SK-N-SH treated with all-trans-retinoic acid at 6 μM for 48 hours (cell line): ENCODE measurements around the gene EGLN2.

Experiments
- ATAC-seq: fragments of 200-7000 bp; cut with Tn5 transposase; 3 replicates; pipeline ENCODE4 v1.9.1; 2020; ENCODE audit warnings: mild to moderate bottlenecking, moderate library complexity
- ARNTL ChIP-seq: fragments of 450-650 bp; formaldehyde crosslinking; IDR thresholded peaks from 2 replicates; pipeline ENCODE4 v1.5.0; 2020; ENCODE audit warnings: low read depth, mild to moderate bottlenecking, moderate library complexity, borderline replicate concordance
- CREB5 ChIP-seq: fragments of 250-450 bp; sonication (Bioruptor Pico); IDR thresholded peaks from 2 replicates; pipeline ENCODE4 v1.5.1; 2020; ENCODE audit warnings: low read depth, mild to moderate bottlenecking, moderate library complexity
- CSDC2 ChIP-seq: fragments of 250-450 bp; sonication (Bioruptor Pico); IDR thresholded peaks from 2 replicates; pipeline ENCODE4 v1.5.0; 2020; ENCODE audit warnings: mild to moderate bottlenecking, moderate library complexity
- CSRNP3 ChIP-seq: fragments of 250-450 bp; sonication (Bioruptor Pico); IDR thresholded peaks from 2 replicates; pipeline ENCODE4 v1.5.1; 2021; ENCODE audit warnings: mild to moderate bottlenecking, moderate library complexity
- ESRRG ChIP-seq: fragments of 250-450 bp; sonication (Bioruptor Pico); IDR thresholded peaks from 2 replicates; pipeline ENCODE4 v1.6.1; 2021; ENCODE audit warnings: mild to moderate bottlenecking
- GLIS3 ChIP-seq: fragments of 250-450 bp; sonication (Bioruptor Pico); IDR thresholded peaks from 2 replicates; pipeline ENCODE4 v1.5.0; 2020; ENCODE audit warnings: mild to moderate bottlenecking, moderate library complexity
- ISL1 ChIP-seq: fragments of 250-450 bp; sonication (Bioruptor Pico); IDR thresholded peaks from 2 replicates; pipeline ENCODE4 v2.1.2; 2022; ENCODE audit warnings: mild to moderate bottlenecking, moderate library complexity
- OSR1 ChIP-seq: fragments of 250-450 bp; sonication (Bioruptor Pico); IDR thresholded peaks from 2 replicates; pipeline ENCODE4 v1.8.0; 2022; ENCODE audit warnings: moderate library complexity, mild to moderate bottlenecking, inconsistent platforms
- PATZ1 ChIP-seq: fragments of 250-450 bp; sonication (Bioruptor Pico); IDR thresholded peaks from 2 replicates; pipeline ENCODE4 v1.8.0; 2020; ENCODE audit warnings: mild to moderate bottlenecking, moderate library complexity, borderline replicate concordance
- POU6F1 ChIP-seq: fragments of 250-450 bp; sonication (Bioruptor Pico); IDR thresholded peaks from 2 replicates; pipeline ENCODE4 v1.8.0; 2021; ENCODE audit warnings: low read depth, mild to moderate bottlenecking, moderate library complexity, borderline replicate concordance
- PPARA ChIP-seq: fragments of 250-450 bp; sonication (Bioruptor Pico); IDR thresholded peaks from 2 replicates; pipeline ENCODE4 v1.5.0; 2020; ENCODE audit warnings: mild to moderate bottlenecking, borderline replicate concordance
- RARB ChIP-seq: fragments of 250-450 bp; sonication (Bioruptor Pico); IDR thresholded peaks from 2 replicates; pipeline ENCODE4 v1.8.0; 2021; ENCODE audit warnings: mild to moderate bottlenecking, moderate library complexity
- SNAI2 ChIP-seq: fragments of 250-450 bp; sonication (Bioruptor Pico); IDR thresholded peaks from 2 replicates; pipeline ENCODE4 v1.5.0; 2020; ENCODE audit warnings: mild to moderate bottlenecking, moderate library complexity
- TCF4 ChIP-seq: fragments of 250-450 bp; sonication (Bioruptor Pico); IDR thresholded peaks from 2 replicates; pipeline ENCODE4 v1.8.0; 2021; ENCODE audit warnings: mild to moderate bottlenecking, moderate library complexity, borderline replicate concordance
- TOX ChIP-seq: fragments of 250-450 bp; sonication (Bioruptor Pico); IDR thresholded peaks from 2 replicates; pipeline ENCODE4 v1.8.0; 2021; ENCODE audit warnings: mild to moderate bottlenecking, moderate library complexity, borderline replicate concordance
- TSHZ2 ChIP-seq: fragments of 250-450 bp; sonication (Bioruptor Pico); IDR thresholded peaks from 2 replicates; pipeline ENCODE4 v1.5.0; 2020; ENCODE audit warnings: mild to moderate bottlenecking, moderate library complexity
- ZC3H10 ChIP-seq: fragments of 250-450 bp; sonication (Bioruptor Pico); IDR thresholded peaks from 2 replicates; pipeline ENCODE4 v1.5.1; 2021; ENCODE audit warnings: mild to moderate bottlenecking, moderate library complexity
- ZFP3 ChIP-seq: fragments of 250-450 bp; sonication (Bioruptor Pico); IDR thresholded peaks from 2 replicates; pipeline ENCODE4 v1.5.0; 2020; ENCODE audit warnings: mild to moderate bottlenecking, moderate library complexity
- ZFP30 ChIP-seq: fragments of 450-650 bp; formaldehyde crosslinking; IDR thresholded peaks from 2 replicates; pipeline ENCODE4 v1.5.0; 2022; ENCODE audit warnings: mild to moderate bottlenecking, moderate library complexity
- ZNF565 ChIP-seq: fragments of 450-650 bp; formaldehyde crosslinking; conservative IDR thresholded peaks from 2 replicates; pipeline ENCODE4 v1.5.0; 2020; ENCODE audit warnings: low read depth, mild to moderate bottlenecking, moderate library complexity
- ZNF70 ChIP-seq: fragments of 450-650 bp; formaldehyde crosslinking; IDR thresholded peaks from 2 replicates; pipeline ENCODE4 v1.5.0; 2020; ENCODE audit warnings: mild to moderate bottlenecking, moderate library complexity
- ZNF8 ChIP-seq: fragments of 450-650 bp; formaldehyde crosslinking; IDR thresholded peaks from 2 replicates; pipeline ENCODE4 v1.5.0; 2020; ENCODE audit warnings: mild to moderate bottlenecking, moderate library complexity

The EGLN2 gene

GRCh38 chr19:40800339-40800996 is 1.5 kb downstream of the EGLN2 start:
- TF ChIP-seq CSRNP3 (CRISPR knock-in tag), result no peak
- no peak for TF ChIP-seq ZNF565 (CRISPR knock-in tag)
- no peak for TF ChIP-seq SNAI2 (CRISPR knock-in tag)
- no peak for TF ChIP-seq ESRRG
- TF ChIP-seq ZNF8 (CRISPR knock-in tag), result no peak
- no peak for TF ChIP-seq TSHZ2
- TF ChIP-seq ZNF70 (CRISPR knock-in tag), result no peak
- no peak for TF ChIP-seq ARNTL (CRISPR knock-in tag)
- no peak for TF ChIP-seq RARB
- no peak for TF ChIP-seq TCF4 (CRISPR knock-in tag)
- no peak for TF ChIP-seq PATZ1 (CRISPR knock-in tag)
- no peak for TF ChIP-seq ZC3H10 (CRISPR knock-in tag)
- TF ChIP-seq ISL1 (CRISPR knock-in tag), result no peak
- TF ChIP-seq POU6F1 (CRISPR knock-in tag), result no peak
- no peak for TF ChIP-seq CREB5 (CRISPR knock-in tag)
- TF ChIP-seq GLIS3, result no peak
- TF ChIP-seq ZFP3 (CRISPR knock-in tag), result no peak
- no peak for TF ChIP-seq ZFP30 (CRISPR knock-in tag)

GRCh38 chr19:40800997-40801377 is 2.0 kb downstream of the EGLN2 start:
- ATAC-seq, result no peak
- TF ChIP-seq ARNTL (CRISPR knock-in tag) (no peak), ZC3H10 (CRISPR knock-in tag) (no peak), GLIS3 (no peak), TSHZ2 (no peak), CREB5 (CRISPR knock-in tag) (no peak), ZNF8 (CRISPR knock-in tag) (no peak), CSRNP3 (CRISPR knock-in tag) (no peak), TOX (CRISPR knock-in tag) (no peak), ZNF70 (CRISPR knock-in tag) (no peak), POU6F1 (CRISPR knock-in tag) (no peak), OSR1 (CRISPR knock-in tag) (no peak), ZNF565 (CRISPR knock-in tag) (no peak), ZFP3 (CRISPR knock-in tag) (no peak), PPARA (CRISPR knock-in tag) (no peak), CSDC2 (no peak)

More at GRCh38 chr19:40800339-40800996, 1.5 kb downstream of the EGLN2 start:
- no peak for ATAC-seq
